ENCODE measurements around the gene CNKSR3.

The CNKSR3 gene

DNA sequence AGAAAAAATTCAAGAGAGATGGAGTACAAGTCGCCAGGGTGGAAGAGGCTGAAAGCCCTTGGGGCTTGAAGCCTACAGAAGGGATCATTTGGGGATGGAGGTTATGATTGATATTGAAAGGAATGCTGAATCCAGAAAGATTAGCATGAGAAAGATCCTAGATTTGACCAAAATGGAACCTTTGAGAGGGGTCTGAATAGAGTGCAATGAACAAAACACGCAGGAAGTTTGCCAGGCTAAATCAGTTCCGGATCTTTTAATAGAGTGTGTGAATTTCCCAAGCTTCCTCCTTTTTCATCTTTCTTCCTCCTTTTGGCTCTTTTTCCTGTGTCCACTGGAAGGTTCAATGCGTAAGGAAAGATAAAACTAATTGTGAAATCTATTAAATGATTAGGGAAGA is 169.1 kb downstream of the CNKSR3 start:
- TF ChIP-seq POLR2AphosphoS5 (IDR thresholded peaks at IDR 0.05; ENCODE audit: low read depth, low read length) (no peak), SIN3A (IDR thresholded peaks at IDR 0.05; ENCODE audit: borderline replicate concordance, insufficient read depth, low read length) (no peak)

Measured in PFSK-1 (cell line).